Panc1 (cell line): ENCODE data around the gene FGD4.

Source experiments
- POLR2AphosphoS5 ChIP-seq: IDR thresholded peaks from 2 replicates; pipeline ENCODE4 v1.6.1; 2012; ENCODE audit warnings: mild to moderate bottlenecking, low read depth, low read length, moderate library complexity
- TF ChIP-seq, protein P1 (sequence below): fragments of 450-650 bp; IDR thresholded peaks from 2 replicates; pipeline ENCODE4 v1.5.1; 2017; ENCODE audit warnings: mild to moderate bottlenecking

DNA sequence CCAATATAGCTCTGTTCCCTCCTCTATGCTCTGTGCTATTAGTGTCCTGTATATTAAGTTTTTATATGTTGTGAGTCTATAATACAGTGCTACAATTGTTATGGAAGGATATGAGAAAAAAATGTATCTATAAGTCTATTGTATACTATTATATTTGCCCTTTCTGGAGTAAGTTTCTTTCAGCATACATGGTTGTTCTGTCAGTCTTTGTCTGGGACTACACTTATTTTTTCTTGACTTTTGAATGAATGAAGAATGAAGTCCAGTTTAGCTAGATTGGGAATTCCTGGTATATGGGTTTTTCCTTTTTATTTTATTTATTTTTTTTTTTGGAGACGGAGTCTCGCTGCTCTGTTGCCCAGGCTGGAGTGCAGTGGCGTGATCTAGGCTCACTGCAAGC lies 203.7 kb downstream of the FGD4 start:
- TF ChIP-seq, protein P1, sequence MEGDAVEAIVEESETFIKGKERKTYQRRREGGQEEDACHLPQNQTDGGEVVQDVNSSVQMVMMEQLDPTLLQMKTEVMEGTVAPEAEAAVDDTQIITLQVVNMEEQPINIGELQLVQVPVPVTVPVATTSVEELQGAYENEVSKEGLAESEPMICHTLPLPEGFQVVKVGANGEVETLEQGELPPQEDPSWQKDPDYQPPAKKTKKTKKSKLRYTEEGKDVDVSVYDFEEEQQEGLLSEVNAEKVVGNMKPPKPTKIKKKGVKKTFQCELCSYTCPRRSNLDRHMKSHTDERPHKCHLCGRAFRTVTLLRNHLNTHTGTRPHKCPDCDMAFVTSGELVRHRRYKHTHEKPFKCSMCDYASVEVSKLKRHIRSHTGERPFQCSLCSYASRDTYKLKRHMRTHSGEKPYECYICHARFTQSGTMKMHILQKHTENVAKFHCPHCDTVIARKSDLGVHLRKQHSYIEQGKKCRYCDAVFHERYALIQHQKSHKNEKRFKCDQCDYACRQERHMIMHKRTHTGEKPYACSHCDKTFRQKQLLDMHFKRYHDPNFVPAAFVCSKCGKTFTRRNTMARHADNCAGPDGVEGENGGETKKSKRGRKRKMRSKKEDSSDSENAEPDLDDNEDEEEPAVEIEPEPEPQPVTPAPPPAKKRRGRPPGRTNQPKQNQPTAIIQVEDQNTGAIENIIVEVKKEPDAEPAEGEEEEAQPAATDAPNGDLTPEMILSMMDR, result no peak
- TF ChIP-seq POLR2AphosphoS5, result no peak
